ENCODE results near the gene CACFD1.

GRCh38 chr9:133507246-133507965, 47.6 kb downstream of the CACFD1 start:
- TF ChIP-seq CTCF (IDR thresholded peaks at IDR 0.05; ENCODE audit: poor library complexity, severe bottlenecking) (no peak), REST (IDR thresholded peaks at IDR 0.05; ENCODE audit: borderline replicate concordance) (no peak), EP300 (conservative IDR thresholded peaks at IDR 0.05; ENCODE audit: poor library complexity, severe bottlenecking) (no peak), EZH2 (IDR thresholded peaks at IDR 0.05; ENCODE audit: borderline replicate concordance, insufficient read depth, low read length, poor library complexity, severe bottlenecking) (no peak), POLR2AphosphoS5 (IDR thresholded peaks at IDR 0.05) (no peak), SMC3 (conservative IDR thresholded peaks at IDR 0.05; ENCODE audit: poor library complexity) (no peak), TAF1 (IDR thresholded peaks at IDR 0.05; ENCODE audit: low read depth) (no peak), RAD21 (conservative IDR thresholded peaks at IDR 0.05) (no peak), MXI1 (conservative IDR thresholded peaks at IDR 0.05; ENCODE audit: poor library complexity, severe bottlenecking) (no peak)
